ENCODE data around the gene ATP5F1E.

- TF ChIP-seq POLR2AphosphoS5 (IDR thresholded peaks at IDR 0.05; ENCODE audit: low read depth) (no peak), CTCF (conservative IDR thresholded peaks at IDR 0.05; ENCODE audit: low read depth in 2 of 2) (no peak), EZH2 (IDR thresholded peaks at IDR 0.05; ENCODE audit: low read depth, unreplicated experiment) (no peak), JUNB (IDR thresholded peaks at IDR 0.05; ENCODE audit: unreplicated experiment) (no peak), ZNF462 (CRISPR knock-in tag; IDR thresholded peaks at IDR 0.05) (no peak), STAT1 (IDR thresholded peaks at IDR 0.05; ENCODE audit: unreplicated experiment) (no peak), REST (IDR thresholded peaks at IDR 0.05; ENCODE audit: unreplicated experiment) (no peak), EZH2phosphoT487 (IDR thresholded peaks at IDR 0.05; ENCODE audit: unreplicated experiment) (no peak)
Observed at GRCh38 chr20:59022754-59023153, 9.4 kb downstream of the ATP5F1E start.
